IMR-90 (cell line): ENCODE data around the gene SNX2. TPM values are rescaled to one million over a fixed set of nuclear protein-coding genes. Genes with fewer than 3 reads are reported as not detected.
A peak's percentile ranks its signal among the peaks of the same experiment; 100 is the strongest.

Experiments
- ATAC-seq: fragments of 200-7000 bp; cut with Tn5 transposase; 2 replicates; pipeline ENCODE4 v1.9.1; 2020; ENCODE audit warnings: low read depth, mild to moderate bottlenecking, moderate library complexity
- BruUV-seq: library from RNA; stranded (reverse); fragments of 400-500 nt; replicated peaks from 2 replicates; lab custom pipeline; 2021; lab: Mats Ljungman, UMichigan
- CTCF ChIA-PET: fragments of 300-600 bp; formaldehyde crosslinking; extraction: SDS; loops from one replicate; lab custom pipeline; 2021; ENCODE audit warnings: antibody characterized with exemption; lab: Yijun Ruan, JAX
- POLR2A ChIA-PET: fragments of 300-600 bp; sonication (Branson Sonifier 250); formaldehyde crosslinking; loops from one replicate; lab custom pipeline; 2022; ENCODE audit warnings: antibody characterized with exemption; ENCODE audit not compliant: unreplicated experiment; lab: Charles Lee
- DNase-seq: peaks from one replicate; pipeline ENCODE4 v3.0.0; 2013
- H2AFZ ChIP-seq: replicated peaks from 2 replicates; pipeline ENCODE3; 2013; ENCODE audit warnings: low read length, mild to moderate bottlenecking; ENCODE audit not compliant: poor library complexity
- H2AK5ac ChIP-seq: 2 replicates; pipeline ENCODE4 v1.6.1; 2013; ENCODE audit warnings: low read depth, low read length, inconsistent platforms
- H2AK9ac ChIP-seq: replicated peaks from 2 replicates; pipeline ENCODE3; 2013; ENCODE audit warnings: mild to moderate bottlenecking, low read depth, low read length, moderate library complexity; ENCODE audit not compliant: poor library complexity
- H2BK120ac ChIP-seq: 2 replicates; pipeline ENCODE4 v1.6.1; 2013; ENCODE audit warnings: low read depth, low read length, inconsistent platforms
- H2BK15ac ChIP-seq: 3 replicates; pipeline ENCODE4 v1.6.1; 2013; ENCODE audit warnings: low read depth, low read length, inconsistent platforms
- H2BK20ac ChIP-seq: 2 replicates; pipeline ENCODE4 v1.6.1; 2013; ENCODE audit warnings: low read depth, mild to moderate bottlenecking, inconsistent platforms, low read length, moderate library complexity
- H2BK5ac ChIP-seq: 2 replicates; pipeline ENCODE4 v1.6.1; 2013; ENCODE audit warnings: mild to moderate bottlenecking, low read depth, low read length, inconsistent platforms; ENCODE audit not compliant: poor library complexity, severe bottlenecking
- H3K14ac ChIP-seq: replicated peaks from 2 replicates; pipeline ENCODE4 v1.6.1; 2013; ENCODE audit warnings: low read depth, low read length, inconsistent platforms
- H3K18ac ChIP-seq: 2 replicates; pipeline ENCODE4 v1.6.1; 2013; ENCODE audit warnings: low read depth, low read length, control low read depth
- H3K23ac ChIP-seq: 2 replicates; pipeline ENCODE4 v1.6.1; 2013; ENCODE audit warnings: low read depth, low read length, inconsistent platforms
- H3K27ac ChIP-seq: 2 replicates; pipeline ENCODE4 v1.5.1; 2013; ENCODE audit warnings: mild to moderate bottlenecking, control low read depth, low read length; ENCODE audit not compliant: insufficient read depth
- H3K27me3 ChIP-seq: 2 replicates; pipeline ENCODE4 v1.6.1; 2013; ENCODE audit warnings: low read length; ENCODE audit not compliant: control insufficient read depth, insufficient read depth
- H3K36me3 ChIP-seq: 2 replicates; pipeline ENCODE4 v1.6.1; 2013; ENCODE audit warnings: low read length, mixed read lengths; ENCODE audit not compliant: control insufficient read depth, insufficient read depth
- H3K4ac ChIP-seq: 2 replicates; pipeline ENCODE4 v1.6.1; 2013; ENCODE audit warnings: low read depth, low read length, inconsistent platforms
- H3K4me1 ChIP-seq: 2 replicates; pipeline ENCODE4 v1.6.1; 2013; ENCODE audit warnings: low read length, mixed read lengths; ENCODE audit not compliant: control insufficient read depth, insufficient read depth
- H3K4me2 ChIP-seq: 2 replicates; pipeline ENCODE4 v1.6.1; 2013; ENCODE audit warnings: low read depth, mild to moderate bottlenecking, control low read depth, low read length, moderate library complexity
- H3K4me3 ChIP-seq: 2 replicates; pipeline ENCODE4 v1.5.1; 2013; ENCODE audit warnings: low read depth, mild to moderate bottlenecking, control low read depth, low read length, moderate library complexity; ENCODE audit not compliant: insufficient read depth
- H3K56ac ChIP-seq: 2 replicates; pipeline ENCODE4 v1.6.1; 2013; ENCODE audit warnings: low read length, inconsistent platforms; ENCODE audit not compliant: insufficient read depth; ENCODE audit errors: extremely low read depth
- H3K79me1 ChIP-seq, 2 experiments: 2 replicates each; pipeline ENCODE4 v1.6.1; 2013; ENCODE audit warnings: low read length in 2 of 2, inconsistent platforms in 1 of 2, low read depth in 1 of 2
- H3K9ac ChIP-seq: 2 replicates; pipeline ENCODE4 v1.6.1; 2013; ENCODE audit warnings: low read depth, low read length, control low read depth
- H3K9me1 ChIP-seq: 2 replicates; pipeline ENCODE4 v1.6.1; 2013; ENCODE audit warnings: low read length, inconsistent platforms; ENCODE audit not compliant: insufficient read depth
- H3K9me3 ChIP-seq: 2 replicates; pipeline ENCODE4 v1.6.1; 2013; ENCODE audit warnings: low read length; ENCODE audit not compliant: control insufficient read depth, insufficient read depth
- H4K20me1 ChIP-seq: 2 replicates; pipeline ENCODE4 v1.6.1; 2013; ENCODE audit warnings: low read length, inconsistent platforms; ENCODE audit not compliant: insufficient read depth
- H4K5ac ChIP-seq: 2 replicates; pipeline ENCODE4 v1.6.1; 2013; ENCODE audit warnings: mild to moderate bottlenecking, low read depth, low read length, control low read depth
- H4K8ac ChIP-seq, 2 experiments: 2 replicates each; pipeline ENCODE4 v1.6.1; 2013; ENCODE audit warnings: low read depth in 2 of 2, low read length in 2 of 2, control low read depth in 1 of 2, inconsistent platforms in 1 of 2
- H4K91ac ChIP-seq: 2 replicates; pipeline ENCODE4 v1.6.1; 2013; ENCODE audit warnings: low read depth, low read length, inconsistent platforms; ENCODE audit not compliant: insufficient read depth
- BHLHE40 ChIP-seq: fragments of 150-350 bp; IDR thresholded peaks from 2 replicates; pipeline ENCODE4 v1.6.1; 2016; ENCODE audit warnings: mild to moderate bottlenecking, low read depth, low read length
- CEBPB ChIP-seq: IDR thresholded peaks from 2 replicates; pipeline ENCODE4 v1.6.1; 2012; ENCODE audit warnings: low read depth, low read length, improper control_type of control experiment
- CTCF ChIP-seq: conservative IDR thresholded peaks from 2 replicates; pipeline ENCODE4 v1.5.1; 2012; ENCODE audit warnings: mild to moderate bottlenecking, low read depth, low read length, improper control_type of control experiment
- ELK1 ChIP-seq: fragments of 150-350 bp; IDR thresholded peaks from 2 replicates; pipeline ENCODE4 v1.6.1; 2016; ENCODE audit warnings: low read depth, mild to moderate bottlenecking, low read length, moderate library complexity, borderline replicate concordance
- FOS ChIP-seq: fragments of 150-350 bp; IDR thresholded peaks from 2 replicates; pipeline ENCODE4 v1.6.1; 2016; ENCODE audit warnings: low read depth, low read length
- MAZ ChIP-seq: IDR thresholded peaks from 2 replicates; pipeline ENCODE4 v1.6.1; 2012; ENCODE audit warnings: low read depth, mild to moderate bottlenecking, low read length, improper control_type of control experiment, moderate library complexity, borderline replicate concordance
- MXI1 ChIP-seq: IDR thresholded peaks from 2 replicates; pipeline ENCODE4 v1.6.1; 2012; ENCODE audit warnings: low read depth, mild to moderate bottlenecking, low read length, moderate library complexity, borderline replicate concordance
- NFE2L2 ChIP-seq: fragments of 150-350 bp; IDR thresholded peaks from 2 replicates; pipeline ENCODE4 v1.6.1; 2016; ENCODE audit warnings: low read depth, mild to moderate bottlenecking, low read length
- RAD21 ChIP-seq: IDR thresholded peaks from 2 replicates; pipeline ENCODE4 v1.6.1; 2012; ENCODE audit warnings: low read length, improper control_type of control experiment
- RCOR1 ChIP-seq: IDR thresholded peaks from 2 replicates; pipeline ENCODE4 v1.6.1; 2012; ENCODE audit warnings: mild to moderate bottlenecking, low read length, improper control_type of control experiment; ENCODE audit not compliant: insufficient replicate concordance
- RFX5 ChIP-seq: IDR thresholded peaks from 2 replicates; pipeline ENCODE4 v1.8.0; 2012; ENCODE audit warnings: low read depth, mild to moderate bottlenecking, low read length, moderate library complexity
- USF2 ChIP-seq: fragments of 150-350 bp; IDR thresholded peaks from 2 replicates; pipeline ENCODE4 v1.6.1; 2017; ENCODE audit warnings: mild to moderate bottlenecking, antibody characterized with exemption, low read length, low read depth
- WGBS, 2 experiments: methylation state at CpG; one replicate each; pipeline versions ENCODE4 v1.1.5 to v1.1.7; 2013; ENCODE audit warnings: missing lambda C conversion rate in 2 of 2; ENCODE audit not compliant: insufficient read length in 1 of 2; ENCODE audit errors: extremely low coverage in 2 of 2; 5-methylcytosine and 5-hydroxymethylcytosine counted together
- dilution Hi-C: fragments of 300-500 bp; cut with HindIII; formaldehyde crosslinking; loops from one replicate; pipeline ENCODE4 v1.14.3; 2018; ENCODE audit warnings: low sequenced_read_pairs; ENCODE audit not compliant: unreplicated experiment
- in situ Hi-C: fragments of 300-500 bp; cut with MboI; formaldehyde crosslinking; loops from 3 replicates; pipeline ENCODE4 v1.14.3; 2019; ENCODE audit warnings: low sequenced_read_pairs, inconsistent platforms, mixed read lengths
- intact Hi-C: fragments of 100-400 bp; cut with micrococcal nuclease; formaldehyde crosslinking; loops from 2 replicates; pipeline ENCODE4 v1.10.0; 2022
- polyA plus RNA-seq, 3 experiments: library from polyadenylated mRNA; depleted of rRNA; stranded (reverse); fragments of >200 nt; gene quantifications; 2 replicates each; pipeline ENCODE4 v1.2.3, GENCODE V29; 2012; ENCODE audit warnings: low replicate concordance in 1 of 3
- total RNA-seq: library from RNA; depleted of rRNA; stranded (reverse); fragments of >200 nt; gene quantifications from 2 replicates; pipeline ENCODE4 v1.2.3, GENCODE V29; 2012

The SNX2 gene
- total and polyA plus RNA-seq, 2 of the 4 experiments (the other 2 are of a cell fraction): 26.3 to 52.9 TPM

GRCh38 chr5:122845229-122846050 is 70.6 kb downstream of the SNX2 start, which contains the start of gene SNX24:
TSS of gene SNX24 (plus strand) at chr5:122845613. CDS start at chr5:122845634, 21 bp downstream.
- peak within 1 kb of the TSS; percentile 56 for H2BK120ac ChIP-seq
- H3K18ac ChIP-seq: peak within 1 kb of the TSS; percentile 55
- peak; percentile 56 for DNase-seq
- in situ Hi-C loops (loop anchor here (10.0 kb wide), 1 partner anchor 309 kb away; no protein-coding TSS in a partner anchor), dilution Hi-C loops (no loop called here), intact Hi-C loops (loop anchor here (2.0 to 10.0 kb wide), 3 partner anchors 71 to 331 kb away; partner anchors contain the start of gene SNX2)
- H2BK5ac ChIP-seq: peak within 1 kb of the TSS; percentile 95
- peak within 1 kb of the TSS; percentile 72 for H3K14ac ChIP-seq
- peak; percentile 96 for ATAC-seq
- peak within 1 kb of the TSS; percentile 9; the same call in 1 of the 2 replicates for H4K91ac ChIP-seq
- peak within 1 kb of the TSS; percentile 73 for H3K9ac ChIP-seq
- peak within 1 kb of the TSS; percentile 76; the same call in 1 of the 2 replicates for H2AK5ac ChIP-seq
- no peaks in the 10 kb centered on the region for H3K9me3 ChIP-seq
- H3K79me1 ChIP-seq: peaks cover 7 to 24% of the 10 kb centered on the region in 2 experiments; a peak in 3 of 4 replicates
- ChIA-PET POLR2A (interaction anchor here (0.6 to 0.7 kb wide), 3 partner anchors 191 to 691 kb away, joined by 3 to 5 read pairs (median 3); partner anchors contain the start of genes CEP120 and PPIC), CTCF (interaction anchor here (0.6 to 1.3 kb wide), 4 partner anchors 15 to 87 kb away, joined by 3 to 5 read pairs (median 3); no protein-coding TSS in a partner anchor)
- peak within 1 kb of the TSS; percentile 98 for H3K4me3 ChIP-seq
- peak within 1 kb of the TSS; percentile 43 to 57 for H4K8ac ChIP-seq
- H3K56ac ChIP-seq: peak within 1 kb of the TSS; percentile 62; the same call in 1 of the 2 replicates
- no TSS peak for BruUV-seq
- H2BK15ac ChIP-seq: no peak within 1 kb of the TSS
- WGBS, 2 experiments: 1% methylated on average over 28 of the region's 92 CpGs; no CpG with 5 or more reads in 1 of the 2 experiments
- no peaks in the 10 kb centered on the region for H3K36me3 ChIP-seq
- peak within 1 kb of the TSS; percentile 89 for H3K4me2 ChIP-seq
- H3K27ac ChIP-seq: peak within 1 kb of the TSS; percentile 87
- peak within 1 kb of the TSS; percentile 30 for H4K5ac ChIP-seq
- H2AFZ ChIP-seq: peak within 1 kb of the TSS; percentile 95
- no peak within 1 kb of the TSS for H2BK20ac ChIP-seq
- H2AK9ac ChIP-seq: peak within 1 kb of the TSS; percentile 75
- H3K23ac ChIP-seq: peak within 1 kb of the TSS; percentile 36
- H3K4ac ChIP-seq: peak within 1 kb of the TSS; percentile 52
- H3K27me3 ChIP-seq: no peaks in the 10 kb centered on the region
- H3K9me1 ChIP-seq: peaks cover 5% of the 10 kb centered on the region
- H4K20me1 ChIP-seq: no peaks in the 10 kb centered on the region
- peaks cover 5% of the 10 kb centered on the region for H3K4me1 ChIP-seq
- TF ChIP-seq RAD21: no peak
- no peak for TF ChIP-seq USF2
- no peak for TF ChIP-seq RCOR1
- no peak for TF ChIP-seq NFE2L2
- peak; percentile 10; the same call in 1 of the 2 replicates for TF ChIP-seq BHLHE40
- no peak for TF ChIP-seq ELK1
- TF ChIP-seq RFX5: no peak
- TF ChIP-seq MXI1: peak; percentile 24; the same call in 1 of the 2 replicates
- TF ChIP-seq CEBPB: no peak
- no peak for TF ChIP-seq CTCF
- TF ChIP-seq FOS: no peak
- 0 out of 2 replicates have a peak, but pooled peaks have one; percentile 51 for TF ChIP-seq MAZ
